Measurements from ENCODE around the gene MLXIP. TPM values are rescaled to one million over a fixed set of nuclear protein-coding genes. Genes with fewer than 3 reads are reported as not detected.

Gene MLXIP
- total and polyA plus RNA-seq, 2 experiments from 2014 or later: 8.2 to 11.0 TPM

- no peak for TF ChIP-seq CTCF (IDR thresholded peaks at IDR 0.05; ENCODE audit: low read depth, low read length)
- no peaks in the 10 kb centered on the region for H3K9me3 ChIP-seq (ENCODE audit: low read depth)
- H3K4me1 ChIP-seq (ENCODE audit: low read depth): no peaks in the 10 kb centered on the region
- H3K27me3 ChIP-seq: no peaks in the 10 kb centered on the region
- no peak overlapping the region for H3K27ac ChIP-seq
- H3K36me3 ChIP-seq: peaks cover 11% of the 10 kb centered on the region
- no peak overlapping the region for H3K4me3 ChIP-seq
- DNase-seq (ENCODE audit: low read depth in 1 of 2, low spot score in 1 of 2): no peak
Observed at GRCh38 chr12:122042910-122043309, 35.6 kb upstream of the MLXIP start.

- Histone ChIP-seq H3K4me1 (ENCODE audit: low read depth) (no peaks in the 10 kb centered on the region), H3K9me3 (ENCODE audit: low read depth) (no peaks in the 10 kb centered on the region), H3K4me3 (no peak overlapping the region), H3K27ac (no peak overlapping the region), H3K36me3 (peaks cover 11% of the 10 kb centered on the region), H3K27me3 (no peaks in the 10 kb centered on the region)
- no peak for DNase-seq (ENCODE audit: low read depth in 1 of 2, low spot score in 1 of 2)
- TF ChIP-seq CTCF (IDR thresholded peaks at IDR 0.05; ENCODE audit: low read depth, low read length): no peak
Observed at GRCh38 chr12:122043476-122043875, 35.1 kb upstream of the MLXIP start.

GRCh38 chr12:122045262-122045661, 33.3 kb upstream of the MLXIP start:
- no peak for DNase-seq (ENCODE audit: low read depth in 1 of 2, low spot score in 1 of 2)
- H3K9me3 ChIP-seq (ENCODE audit: low read depth): no peaks in the 10 kb centered on the region
- peaks cover 11% of the 10 kb centered on the region for H3K36me3 ChIP-seq
- no peak overlapping the region for H3K4me3 ChIP-seq
- no peaks in the 10 kb centered on the region for H3K27me3 ChIP-seq
- TF ChIP-seq CTCF (IDR thresholded peaks at IDR 0.05; ENCODE audit: low read depth, low read length): no peak
- H3K27ac ChIP-seq: no peak overlapping the region
- H3K4me1 ChIP-seq (ENCODE audit: low read depth): no peaks in the 10 kb centered on the region

GRCh38 chr12:122046145-122046544, 32.4 kb upstream of the MLXIP start:
- peaks cover under 1% of the 10 kb centered on the region for H3K4me1 ChIP-seq (ENCODE audit: low read depth)
- H3K27ac ChIP-seq: no peak overlapping the region
- H3K36me3 ChIP-seq: peaks cover 11% of the 10 kb centered on the region
- TF ChIP-seq CTCF (IDR thresholded peaks at IDR 0.05; ENCODE audit: low read depth, low read length): no peak
- DNase-seq (ENCODE audit: low read depth in 1 of 2, low spot score in 1 of 2): no peak
- no peaks in the 10 kb centered on the region for H3K9me3 ChIP-seq (ENCODE audit: low read depth)
- H3K4me3 ChIP-seq: no peak overlapping the region
- no peaks in the 10 kb centered on the region for H3K27me3 ChIP-seq

- Histone ChIP-seq H3K27ac (no peak overlapping the region), H3K9me3 (ENCODE audit: low read depth) (no peaks in the 10 kb centered on the region), H3K36me3 (peaks cover 11% of the 10 kb centered on the region), H3K4me1 (ENCODE audit: low read depth) (peaks cover 5% of the 10 kb centered on the region), H3K4me3 (no peak overlapping the region), H3K27me3 (no peaks in the 10 kb centered on the region)
- DNase-seq (ENCODE audit: low read depth in 1 of 2, low spot score in 1 of 2): peak in 1 of 2 donors; percentile 66
- TF ChIP-seq CTCF (IDR thresholded peaks at IDR 0.05; ENCODE audit: low read depth, low read length): no peak
Observed at GRCh38 chr12:122048151-122048550, 30.4 kb upstream of the MLXIP start.

- H3K36me3 ChIP-seq: peaks cover 5% of the 10 kb centered on the region
- no peak overlapping the region for H3K27ac ChIP-seq
- no peak for TF ChIP-seq CTCF (IDR thresholded peaks at IDR 0.05; ENCODE audit: low read depth, low read length)
- no peak for DNase-seq (ENCODE audit: low read depth in 1 of 2, low spot score in 1 of 2)
- H3K27me3 ChIP-seq: no peaks in the 10 kb centered on the region
- H3K9me3 ChIP-seq (ENCODE audit: low read depth): no peaks in the 10 kb centered on the region
- peaks cover 5% of the 10 kb centered on the region for H3K4me1 ChIP-seq (ENCODE audit: low read depth)
- H3K4me3 ChIP-seq: no peak overlapping the region
Observed at GRCh38 chr12:122049827-122050226, 28.7 kb upstream of the MLXIP start.
